HepG2 (cell line): ENCODE measurements around the gene ZKSCAN1. TPM values are rescaled to one million over a fixed set of nuclear protein-coding genes. Genes with fewer than 3 reads are reported as not detected.

Experiments
- ATAC-seq: fragments of 200-7000 bp; cut with Tn5 transposase; 3 replicates; pipeline ENCODE4 v1.9.1; 2020; ENCODE audit warnings: mild to moderate bottlenecking, moderate library complexity
- BruUV-seq: library from RNA; stranded (reverse); fragments of 400-500 nt; replicated peaks from 2 replicates; lab custom pipeline; 2021; lab: Mats Ljungman, UMichigan
- CTCF ChIA-PET: fragments of 300-600 bp; formaldehyde crosslinking; extraction: SDS; loops from one replicate; lab custom pipeline; 2021; ENCODE audit warnings: low total read pairs, inconsistent platforms, low intra/inter-chr PET ratio; lab: Yijun Ruan, JAX
- POLR2A ChIA-PET: fragments of 350-600 bp; sonication (Branson Sonifier 250); formaldehyde crosslinking; loops from one replicate; lab custom pipeline; 2020; ENCODE audit warnings: antibody characterized with exemption, inconsistent platforms; lab: Yijun Ruan, JAX
- DNase-seq: peaks from one replicate; pipeline ENCODE4 v3.0.0-alpha.2; 2015; ENCODE audit warnings: low spot score
- FAIRE-seq: peaks from 3 replicates; lab custom pipeline; 2011; peaks lifted over from hg19 to GRCh38; lab: Jason Lieb, UNC
- H2AFZ ChIP-seq: one replicate; pipeline ENCODE4 v1.6.1; 2011; ENCODE audit warnings: low read length, inconsistent platforms
- H3K27ac ChIP-seq: fragments of 300-600 bp; 3 replicates; pipeline ENCODE4 v1.8.0; 2011; ENCODE audit warnings: mixed run types, mild to moderate bottlenecking, mixed read lengths, low read length, inconsistent platforms; ENCODE audit not compliant: insufficient read depth; ENCODE audit errors: extremely low read length
- H3K27me3 ChIP-seq, 2 experiments: fragments of 200-600 bp in 1 of 2; 2 replicates in 1 of 2; 3 replicates in 1 of 2; pipeline versions ENCODE4 v1.6.0 to v1.8.0; 2011; ENCODE audit warnings: low read length in 2 of 2, mild to moderate bottlenecking in 2 of 2, moderate library complexity in 2 of 2, inconsistent platforms in 1 of 2; ENCODE audit not compliant: insufficient read depth in 2 of 2, control insufficient read depth in 1 of 2
- H3K36me3 ChIP-seq, 2 experiments: fragments of 200-600 bp in 1 of 2; replicated peaks in 1 of 2; 2 replicates in 1 of 2; 3 replicates in 1 of 2; pipeline versions ENCODE4 v1.5.1 to v1.8.0; 2011; ENCODE audit warnings: low read length in 2 of 2, inconsistent platforms in 1 of 2; ENCODE audit not compliant: insufficient read depth in 2 of 2, control insufficient read depth in 1 of 2
- H3K4me1 ChIP-seq: 2 replicates; pipeline ENCODE4 v1.5.1; 2012; ENCODE audit warnings: low read length, inconsistent platforms; ENCODE audit not compliant: insufficient read depth
- H3K4me2 ChIP-seq: 2 replicates; pipeline ENCODE4 v1.6.0; 2011; ENCODE audit warnings: low read depth, low read length, inconsistent platforms
- H3K4me3 ChIP-seq, 3 experiments: fragments of 200-600 bp in 1 of 3; sonication (generic), shearing (Covaris generic) in 1 of 3; replicated peaks in 1 of 3; 2 replicates each; pipeline ENCODE4 v1.5.1; 2011 to 2016; ENCODE audit warnings: low read length in 3 of 3, inconsistent platforms in 2 of 3, low read depth in 2 of 3, mild to moderate bottlenecking in 2 of 3, control low read depth in 1 of 3, mixed read lengths in 1 of 3; ENCODE audit not compliant: insufficient read depth in 1 of 3
- H3K79me2 ChIP-seq: one replicate; pipeline ENCODE4 v1.6.1; 2011; ENCODE audit warnings: low read length, inconsistent platforms; ENCODE audit not compliant: insufficient read depth
- H3K9ac ChIP-seq: 2 replicates; pipeline ENCODE4 v1.6.0; 2011; ENCODE audit warnings: mild to moderate bottlenecking, low read depth, low read length, inconsistent platforms; ENCODE audit not compliant: insufficient read depth
- H3K9me3 ChIP-seq: 2 replicates; pipeline ENCODE4 v1.5.1; 2012; ENCODE audit warnings: mild to moderate bottlenecking, low read length
- H4K20me1 ChIP-seq: 2 replicates; pipeline ENCODE4 v1.6.0; 2011; ENCODE audit warnings: inconsistent platforms, mild to moderate bottlenecking, low read length, moderate library complexity; ENCODE audit not compliant: insufficient read depth
- EEA1 ChIP-seq: sonication (generic); formaldehyde crosslinking; IDR thresholded peaks from 2 replicates; pipeline ENCODE4 v1.5.1; 2020; ENCODE audit warnings: mild to moderate bottlenecking, missing genetic modification reagents, borderline replicate concordance
- GLI4 ChIP-seq: sonication (generic); formaldehyde crosslinking; IDR thresholded peaks from 2 replicates; pipeline ENCODE4 v1.5.1; 2020; ENCODE audit warnings: missing genetic modification reagents, mild to moderate bottlenecking, moderate library complexity, borderline replicate concordance
- HIC2 ChIP-seq: sonication (generic); formaldehyde crosslinking; IDR thresholded peaks from 2 replicates; pipeline ENCODE4 v1.9.0; 2022; ENCODE audit warnings: low read depth, missing genetic modification reagents
- NFAT5 ChIP-seq: sonication (generic); formaldehyde crosslinking; IDR thresholded peaks from 2 replicates; pipeline ENCODE4 v1.4.0; 2020; ENCODE audit warnings: missing genetic modification reagents
- NFKB2 ChIP-seq: sonication (generic); formaldehyde crosslinking; IDR thresholded peaks from 2 replicates; pipeline ENCODE4 v1.4.0; 2020; ENCODE audit warnings: missing genetic modification reagents, borderline replicate concordance
- NKX3-1 ChIP-seq: sonication (generic); formaldehyde crosslinking; IDR thresholded peaks from 2 replicates; pipeline ENCODE4 v1.5.0; 2020; ENCODE audit warnings: missing genetic modification reagents
- RBM39 ChIP-seq: fragments of 200-400 bp; formaldehyde crosslinking; IDR thresholded peaks from one replicate; pipeline ENCODE4 v1.6.1; 2018; ENCODE audit warnings: antibody characterized with exemption, mild to moderate bottlenecking, low read depth, low read length; ENCODE audit not compliant: poor library complexity, severe bottlenecking
- SETDB1 ChIP-seq: sonication (generic); formaldehyde crosslinking; IDR thresholded peaks from 2 replicates; pipeline ENCODE4 v1.5.1; 2020; ENCODE audit warnings: missing genetic modification reagents, mild to moderate bottlenecking, borderline replicate concordance
- THAP7 ChIP-seq: sonication (generic); formaldehyde crosslinking; IDR thresholded peaks from 2 replicates; pipeline ENCODE4 v1.8.1; 2023; ENCODE audit warnings: mild to moderate bottlenecking, missing genetic modification reagents
- THYN1 ChIP-seq: sonication (generic); formaldehyde crosslinking; IDR thresholded peaks from 2 replicates; pipeline ENCODE4 v1.8.1; 2023; ENCODE audit warnings: low read depth, mild to moderate bottlenecking, moderate library complexity, missing genetic modification reagents, borderline replicate concordance
- ZNF354B ChIP-seq: sonication (generic); formaldehyde crosslinking; IDR thresholded peaks from 2 replicates; pipeline ENCODE4 v1.8.0; 2022; ENCODE audit warnings: mild to moderate bottlenecking, missing genetic modification reagents
- ZNF660 ChIP-seq: sonication (generic); formaldehyde crosslinking; IDR thresholded peaks from 2 replicates; pipeline ENCODE4 v1.5.1; 2020; ENCODE audit warnings: mild to moderate bottlenecking, low read depth, missing genetic modification reagents, borderline replicate concordance
- ZNF761 ChIP-seq: sonication (generic); formaldehyde crosslinking; conservative IDR thresholded peaks from 2 replicates; pipeline ENCODE4 v1.4.0; 2020; ENCODE audit warnings: mild to moderate bottlenecking, missing genetic modification reagents
- ZNF780A ChIP-seq: sonication (generic); formaldehyde crosslinking; IDR thresholded peaks from 2 replicates; pipeline ENCODE4 v1.8.0; 2022; ENCODE audit warnings: mild to moderate bottlenecking, missing genetic modification reagents, moderate library complexity
- ZSCAN30 ChIP-seq: sonication (generic); formaldehyde crosslinking; IDR thresholded peaks from 2 replicates; pipeline ENCODE4 v1.5.0; 2020; ENCODE audit warnings: mild to moderate bottlenecking, missing genetic modification reagents
- WGBS: methylation state at CpG from one replicate; pipeline ENCODE4 v1.1.6; 2017; ENCODE audit warnings: low lambda C conversion rate; 5-methylcytosine and 5-hydroxymethylcytosine counted together
- in situ Hi-C: cut with HindIII; loops from 2 replicates; pipeline ENCODE4 v1.10.0; 2017; ENCODE audit warnings: low pct_unique_long_range_greater_than_20kb; ENCODE audit not compliant: extremely low pct_ligation_motif_present
- intact Hi-C: fragments of 100-400 bp; cut with micrococcal nuclease; formaldehyde crosslinking; loops from one replicate; pipeline ENCODE4 v1.10.0; 2022; ENCODE audit not compliant: unreplicated experiment
- polyA plus RNA-seq, 8 experiments: library from polyadenylated mRNA; depleted of rRNA in 3 of 8; stranded (reverse) in 7 of 8; unstranded in 1 of 8; fragments of >200 nt; fragmentation: Illumina TruSeq in 4 of 8; extraction: Trizol in 4 of 8; gene quantifications; 2 replicates each; pipeline versions ENCODE4 v1.2.1 to v1.2.3, GENCODE V29; 2011 to 2016; ENCODE audit warnings: low read depth in 4 of 8, missing spikeins in 1 of 8, mixed read lengths in 1 of 8; ENCODE audit not compliant: insufficient read depth in 1 of 8
- total RNA-seq, 5 experiments: library from RNA; depleted of rRNA; stranded (reverse); fragments of >200 nt; fragmentation: Illumina TruSeq; extraction: Trizol; gene quantifications; 2 replicates each; pipeline ENCODE4 v1.2.3, GENCODE V29; 2016; ENCODE audit warnings: low read depth in 1 of 5

ZKSCAN1 gene
- total and polyA plus RNA-seq, 2 of the 13 experiments (the other 11 are each of a cell fraction or from before 2014, with no cell fraction given) = 46.4 to 60.6 TPM

DNA sequence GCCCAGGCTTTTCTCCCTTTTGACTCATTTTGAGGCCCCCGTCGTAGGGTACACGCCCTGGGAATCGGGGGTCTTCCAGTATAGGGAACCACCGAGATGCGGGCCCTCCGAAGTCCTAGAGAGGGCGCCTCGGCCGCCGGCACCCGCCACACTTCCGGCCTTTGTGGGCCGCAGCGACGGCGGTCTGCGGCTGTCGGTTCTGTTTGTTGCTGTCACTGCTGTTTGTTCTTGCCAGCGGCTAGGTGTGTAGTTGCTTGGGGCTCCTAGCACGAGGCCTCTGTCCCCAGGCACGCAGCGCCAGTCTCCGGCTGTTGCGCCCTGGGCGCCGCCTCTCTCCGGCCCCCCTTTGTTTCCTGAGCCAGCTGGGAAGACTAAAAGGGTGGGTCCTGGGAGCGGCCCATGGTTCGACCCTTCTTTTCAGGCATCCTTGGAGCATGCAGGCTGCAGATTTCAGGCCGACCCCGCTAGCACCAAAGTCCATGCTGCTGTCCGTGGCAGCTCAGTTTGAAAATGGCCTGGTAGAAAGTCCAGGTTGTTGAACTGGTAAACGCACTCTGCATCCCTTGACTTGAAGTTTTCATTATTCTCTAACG is 17.8 kb upstream of the ZKSCAN1 start:
- H2AFZ ChIP-seq = no peak overlapping the region
- H3K9ac ChIP-seq = peak overlapping the region; percentile 83
- H3K27me3 ChIP-seq = no peaks in the 10 kb centered on the region
- CTCF ChIA-PET = no interaction called here
- H3K36me3 ChIP-seq = no peaks in the 10 kb centered on the region
- peak; percentile 8 for FAIRE-seq
- peak overlapping the region; percentile 95 for H3K27ac ChIP-seq
- H3K4me1 ChIP-seq = peaks cover 91% of the 10 kb centered on the region
- TSS peak; percentile 91 for BruUV-seq
- H3K9me3 ChIP-seq = no peaks in the 10 kb centered on the region
- intact Hi-C loops (loop anchor here (2.0 kb wide), 1 partner anchor 19 kb away; no protein-coding TSS in a partner anchor), in situ Hi-C loops (no loop called here)
- H3K79me2 ChIP-seq = no peaks in the 10 kb centered on the region
- WGBS = 0% methylated on average over 5 of the region's 35 CpGs
- POLR2A ChIA-PET = interaction anchor here (1.0 to 3.3 kb wide), 13 partner anchors 15 to 103 kb away, joined by 3 to 45 read pairs (median 5); partner anchors contain the start of genes AP4M1, MCM7, TRIM4 and ZKSCAN1
- peak overlapping the region; percentile 20 to 59 (median 48); a peak in 5 of 6 replicates for H3K4me3 ChIP-seq
- H4K20me1 ChIP-seq = no peaks in the 10 kb centered on the region
- DNase-seq = peak; percentile 87
- H3K4me2 ChIP-seq = peak overlapping the region; percentile 72
- peak; percentile 92 for ATAC-seq
- peak; percentile 88; the same call in 1 of the 2 replicates for TF ChIP-seq NFKB2 (CRISPR knock-in tag)
- TF ChIP-seq RBM39 = peak; percentile 88
- peak; percentile 70; the same call in 1 of the 2 replicates for TF ChIP-seq NFAT5 (CRISPR knock-in tag)
- peak; percentile 21; the same call in 1 of the 2 replicates for TF ChIP-seq ZSCAN30 (CRISPR knock-in tag)
- TF ChIP-seq ZNF660 (CRISPR knock-in tag) = no peak
- TF ChIP-seq HIC2 (CRISPR knock-in tag) = peak; percentile 18; the same call in 1 of the 2 replicates
- TF ChIP-seq EEA1 (CRISPR knock-in tag) = no peak
- no peak for TF ChIP-seq ZNF354B (CRISPR knock-in tag)
- TF ChIP-seq THYN1 (CRISPR knock-in tag) = no peak
- TF ChIP-seq THAP7 (CRISPR knock-in tag) = peak; percentile 97
- TF ChIP-seq SETDB1 (CRISPR knock-in tag) = no peak
- 0 out of 2 replicates have a peak, but pooled peaks have one; percentile 18 for TF ChIP-seq ZNF761
- TF ChIP-seq GLI4 = peak; percentile 57; the same call in 1 of the 2 replicates
- peak; percentile 29; the same call in 1 of the 2 replicates for TF ChIP-seq NKX3-1
- no peak for TF ChIP-seq ZNF780A
